RWPE2 (cell line): ENCODE measurements around the gene ARPC1A.

ENCODE experiments used
- ATAC-seq: fragments of 200-7000 bp; cut with Tn5 transposase; 3 replicates; pipeline ENCODE4 v1.9.1; 2021; ENCODE audit warnings: low read depth
- DNase-seq: peaks from one replicate; pipeline ENCODE4 v3.0.0-alpha.2; 2020; ENCODE audit warnings: low spot score
- H3K27ac ChIP-seq: fragments of 450-650 bp; 2 replicates; pipeline ENCODE4 v1.5.1; 2017; ENCODE audit warnings: mild to moderate bottlenecking; ENCODE audit not compliant: poor library complexity, severe bottlenecking
- H3K27me3 ChIP-seq: fragments of 250-450 bp; sonication (Bioruptor Pico); 2 replicates; pipeline ENCODE4 v1.5.1; 2021; ENCODE audit warnings: mild to moderate bottlenecking, moderate library complexity; ENCODE audit not compliant: insufficient read depth, poor library complexity, severe bottlenecking
- H3K36me3 ChIP-seq: fragments of 250-450 bp; sonication (Bioruptor Pico); 2 replicates; pipeline ENCODE4 v1.5.1; 2020; ENCODE audit warnings: low read depth, mild to moderate bottlenecking, moderate library complexity
- H3K4me1 ChIP-seq: fragments of 250-450 bp; sonication (Bioruptor Pico); 2 replicates; pipeline ENCODE4 v1.5.1; 2021; ENCODE audit warnings: mild to moderate bottlenecking, moderate library complexity; ENCODE audit not compliant: insufficient read depth, poor library complexity, severe bottlenecking
- H3K4me3 ChIP-seq: fragments of 250-450 bp; sonication (Bioruptor Pico); 2 replicates; pipeline ENCODE4 v1.5.1; 2021; ENCODE audit warnings: mild to moderate bottlenecking, moderate library complexity; ENCODE audit not compliant: severe bottlenecking
- H3K9me3 ChIP-seq: fragments of 250-450 bp; sonication (Bioruptor Pico); 2 replicates; pipeline ENCODE4 v1.5.1; 2021; ENCODE audit warnings: mild to moderate bottlenecking, moderate library complexity; ENCODE audit not compliant: severe bottlenecking
- TF ChIP-seq, protein P1 (sequence below): fragments of 450-650 bp; IDR thresholded peaks from one replicate; pipeline ENCODE4 v1.5.1; 2017; ENCODE audit warnings: mild to moderate bottlenecking, moderate library complexity; ENCODE audit not compliant: poor library complexity, severe bottlenecking

Gene ARPC1A

DNA sequence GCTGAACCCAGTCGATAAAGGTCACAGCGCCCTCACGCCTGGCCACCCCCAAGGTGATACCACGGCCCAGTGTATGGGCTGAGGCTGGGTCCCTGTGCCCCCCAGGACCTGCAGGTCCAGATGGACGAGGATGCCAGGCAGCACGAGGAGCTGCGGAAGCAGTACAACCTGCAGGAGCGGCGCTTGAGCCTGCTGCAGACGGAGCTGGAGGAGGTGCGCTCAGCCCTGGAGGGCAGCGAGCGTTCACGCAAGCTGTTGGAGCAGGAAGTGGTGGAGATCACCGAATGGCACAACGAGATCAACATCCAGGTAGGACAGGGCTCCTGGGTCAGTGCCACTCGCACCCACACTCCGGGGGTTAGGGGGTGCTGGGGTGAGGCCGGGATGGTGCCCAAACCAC lies 24.2 kb upstream of the ARPC1A start:
- DNase-seq: no peak
- ATAC-seq: no peak
- TF ChIP-seq, protein P1, sequence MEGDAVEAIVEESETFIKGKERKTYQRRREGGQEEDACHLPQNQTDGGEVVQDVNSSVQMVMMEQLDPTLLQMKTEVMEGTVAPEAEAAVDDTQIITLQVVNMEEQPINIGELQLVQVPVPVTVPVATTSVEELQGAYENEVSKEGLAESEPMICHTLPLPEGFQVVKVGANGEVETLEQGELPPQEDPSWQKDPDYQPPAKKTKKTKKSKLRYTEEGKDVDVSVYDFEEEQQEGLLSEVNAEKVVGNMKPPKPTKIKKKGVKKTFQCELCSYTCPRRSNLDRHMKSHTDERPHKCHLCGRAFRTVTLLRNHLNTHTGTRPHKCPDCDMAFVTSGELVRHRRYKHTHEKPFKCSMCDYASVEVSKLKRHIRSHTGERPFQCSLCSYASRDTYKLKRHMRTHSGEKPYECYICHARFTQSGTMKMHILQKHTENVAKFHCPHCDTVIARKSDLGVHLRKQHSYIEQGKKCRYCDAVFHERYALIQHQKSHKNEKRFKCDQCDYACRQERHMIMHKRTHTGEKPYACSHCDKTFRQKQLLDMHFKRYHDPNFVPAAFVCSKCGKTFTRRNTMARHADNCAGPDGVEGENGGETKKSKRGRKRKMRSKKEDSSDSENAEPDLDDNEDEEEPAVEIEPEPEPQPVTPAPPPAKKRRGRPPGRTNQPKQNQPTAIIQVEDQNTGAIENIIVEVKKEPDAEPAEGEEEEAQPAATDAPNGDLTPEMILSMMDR: no peak
- Histone ChIP-seq H3K27me3 (no peaks in the 10 kb centered on the region), H3K4me3 (no peak overlapping the region), H3K4me1 (no peaks in the 10 kb centered on the region), H3K9me3 (no peaks in the 10 kb centered on the region), H3K27ac (no peak overlapping the region), H3K36me3 (no peaks in the 10 kb centered on the region)

DNA sequence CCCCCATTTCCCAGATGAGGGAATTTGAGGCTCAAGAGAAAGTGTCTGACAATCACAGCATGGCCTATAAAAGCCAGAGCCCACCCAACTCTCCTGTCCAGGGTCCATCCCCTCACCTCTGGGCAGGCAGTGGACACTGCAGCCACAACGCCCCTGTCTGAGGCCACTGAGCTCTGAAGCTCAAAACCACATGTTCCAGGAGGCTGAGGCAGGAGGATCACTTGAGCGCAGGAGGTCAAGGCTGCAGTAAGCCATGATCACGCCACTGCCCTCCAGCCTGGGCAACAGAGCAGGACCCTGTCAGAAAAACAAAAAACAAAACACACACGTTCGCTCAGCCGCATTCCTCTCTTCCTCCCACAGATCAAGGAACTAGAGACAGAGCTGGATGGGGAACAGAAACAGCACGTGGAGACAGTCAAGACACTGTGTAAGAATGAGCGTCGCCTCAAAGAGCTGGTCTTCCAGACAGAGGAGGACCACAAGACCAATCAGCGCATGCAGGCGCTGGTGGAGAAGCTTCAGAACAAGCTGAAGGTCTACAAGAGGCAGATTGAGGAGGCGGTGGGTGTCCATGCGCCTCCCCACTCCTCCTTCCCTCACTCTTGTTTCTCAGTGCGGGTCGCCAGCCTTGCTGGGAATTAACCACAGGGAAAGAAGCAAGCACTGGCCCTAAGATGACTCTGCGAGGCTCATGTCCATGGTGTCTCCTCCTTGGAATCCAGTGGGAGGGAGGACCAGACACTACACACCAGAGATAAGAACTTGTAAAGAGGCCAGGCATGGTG lies 20.0 kb upstream of the ARPC1A start:
- DNase-seq: no peak
- Histone ChIP-seq H3K27me3 (no peaks in the 10 kb centered on the region), H3K4me3 (no peak overlapping the region), H3K36me3 (no peaks in the 10 kb centered on the region), H3K4me1 (no peaks in the 10 kb centered on the region), H3K9me3 (no peaks in the 10 kb centered on the region), H3K27ac (no peak overlapping the region)
- ATAC-seq: no peak
- TF ChIP-seq, protein P1: no peak

DNA sequence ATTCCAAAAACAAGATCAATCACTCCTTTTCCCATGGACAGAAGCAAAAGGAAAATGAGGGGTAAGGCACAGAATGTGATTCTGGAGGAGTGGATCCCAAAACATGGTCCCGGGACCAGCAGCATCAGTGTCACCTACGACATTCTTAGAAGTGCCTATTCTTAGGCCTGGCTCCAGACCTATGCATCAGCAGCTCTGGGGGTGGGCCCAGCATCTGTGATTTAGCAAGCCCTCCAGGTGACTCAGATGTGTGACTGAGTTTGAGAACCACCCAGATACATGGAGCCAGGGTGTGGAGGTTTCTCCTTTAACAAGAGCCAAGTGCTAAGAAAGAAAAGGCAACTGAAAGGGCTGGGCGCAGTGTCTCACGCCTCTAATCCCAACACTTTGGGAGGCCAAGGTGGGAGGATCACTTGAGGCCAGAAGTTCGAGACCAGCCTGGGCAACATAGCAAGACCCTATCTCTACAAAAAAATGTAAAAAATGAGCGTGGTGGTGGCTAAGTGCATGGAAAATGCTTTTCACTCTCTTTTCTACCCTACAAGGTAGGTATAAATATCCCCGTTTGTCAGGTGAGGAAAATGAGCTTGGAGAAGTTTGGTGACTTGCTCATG lies 17.1 kb upstream of the ARPC1A start:
- TF ChIP-seq, protein P1: no peak

DNA sequence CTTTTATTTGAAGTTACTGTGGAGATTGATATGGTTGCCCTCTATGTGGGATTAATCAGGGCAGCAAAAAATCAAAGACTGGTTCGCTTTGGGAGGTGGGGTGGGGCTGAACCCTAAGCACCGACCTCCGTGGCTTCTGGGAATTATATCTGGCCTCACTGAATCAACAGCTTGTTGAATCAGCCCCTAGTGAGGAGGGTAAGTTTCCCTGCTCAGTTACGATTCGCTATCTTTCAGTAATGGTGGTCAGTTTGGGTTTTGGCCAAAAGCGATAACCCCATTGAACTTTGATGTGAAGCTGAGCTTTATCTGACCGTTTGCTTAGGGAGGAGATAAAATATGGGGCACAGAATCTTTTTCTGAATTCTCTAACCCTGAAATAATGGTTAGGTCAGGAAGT lies 16.6 kb upstream of the ARPC1A start:
- H3K27ac ChIP-seq: no peak overlapping the region
- DNase-seq (no peak), ATAC-seq (no peak)
- no peaks in the 10 kb centered on the region for H3K27me3 ChIP-seq
- TF ChIP-seq, protein P1: no peak
- no peaks in the 10 kb centered on the region for H3K36me3 ChIP-seq
- no peak overlapping the region for H3K4me3 ChIP-seq
- H3K4me1 ChIP-seq: no peaks in the 10 kb centered on the region
- H3K9me3 ChIP-seq: no peaks in the 10 kb centered on the region

More for the DNA sequence above, 17.1 kb upstream of the ARPC1A start:
- no peak overlapping the region for H3K4me3 ChIP-seq
- H3K27me3 ChIP-seq: no peaks in the 10 kb centered on the region
- no peaks in the 10 kb centered on the region for H3K9me3 ChIP-seq
- H3K36me3 ChIP-seq: no peaks in the 10 kb centered on the region
- ATAC-seq (peak; percentile 72; the same call in 2 of the 3 replicates), DNase-seq (no peak)
- no peak overlapping the region for H3K27ac ChIP-seq
- no peaks in the 10 kb centered on the region for H3K4me1 ChIP-seq

DNA sequence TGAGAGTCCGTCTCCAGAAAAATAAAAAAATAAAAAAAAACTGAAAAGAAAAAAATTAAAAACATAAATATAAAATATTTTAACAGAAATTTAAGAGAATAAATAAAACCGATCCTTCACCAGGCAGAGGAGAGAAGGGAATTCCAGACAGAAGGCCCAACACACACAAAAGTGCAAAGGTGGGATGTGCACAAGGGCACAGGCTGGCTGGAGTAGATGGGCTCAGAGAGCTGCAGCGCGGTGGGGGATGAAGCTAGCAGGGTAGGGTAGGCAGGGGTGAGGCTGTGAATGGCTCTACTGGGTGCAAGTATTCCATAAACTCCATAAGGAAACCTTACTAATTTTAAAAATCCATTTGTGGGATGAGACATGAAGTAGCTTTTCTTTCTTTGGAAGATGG lies 15.7 kb upstream of the ARPC1A start:
- Histone ChIP-seq H3K4me1 (no peaks in the 10 kb centered on the region), H3K4me3 (no peak overlapping the region), H3K27me3 (no peaks in the 10 kb centered on the region), H3K27ac (no peak overlapping the region), H3K36me3 (no peaks in the 10 kb centered on the region), H3K9me3 (no peaks in the 10 kb centered on the region)
- TF ChIP-seq, protein P1: no peak
- DNase-seq: no peak
- no peak for ATAC-seq
